ENCODE results near the gene RIPK1. TPM values are rescaled to one million over a fixed set of nuclear protein-coding genes. Genes with fewer than 3 reads are reported as not detected.
"Not testable (repeated sequence)": the region's sequence is repeated elsewhere in the genome, so short reads cannot be mapped to it uniquely, and the experiment has no call there.

Gene RIPK1
- total RNA-seq, result 10 to 100 TPM; 33.1 to 41.9 (median 35.8) TPM
- long read RNA-seq, donor 1, full-length matches to known transcripts, result 15 of 45 reads
- long read RNA-seq, donor 1, partial matches to known transcripts, result 17 of 45 reads
- long read RNA-seq, donor 1, other reads (novel, unspliced or antisense), result 13 of 45 reads
- long read RNA-seq, donor 2, full-length matches to known transcripts, result 2 of 7 reads
- long read RNA-seq, donor 2, partial matches to known transcripts, result 1 of 7 reads
- long read RNA-seq, donor 2, other reads (novel, unspliced or antisense), result 4 of 7 reads

GRCh38 chr6:3068329-3069214, at the start of gene RIPK1:
TSS of gene RIPK1 (plus strand) at chr6:3068494. CDS start at chr6:3076824, 8,330 bp downstream.
- Histone ChIP-seq H3K36me3 (ENCODE audit: low read depth) (no peaks in the 10 kb centered on the region), H3K4me3 (peak within 1 kb of the TSS; percentile 98), H3K4me1 (ENCODE audit: low read depth) (peaks cover 28% of the 10 kb centered on the region), H3K9me3 (no peaks in the 10 kb centered on the region)
- peak; percentile 92 for ATAC-seq
- DNase-seq, result peak; percentile 96 to 98 (median 97)
- intact Hi-C loops (cut with DNase I, micrococcal nuclease), result no loop called here
- TF ChIP-seq CTCF (IDR thresholded peaks at IDR 0.05), result peak; percentile 22

- intact Hi-C loops (cut with DNase I, micrococcal nuclease), result no loop called here
- DNase-seq, result no peak
- peak; percentile 52 for ATAC-seq
Observed at GRCh38 chr6:3019065-3019464, 49.2 kb upstream of the RIPK1 start.

GRCh38 chr6:3019749-3020320, 48.5 kb upstream of the RIPK1 start:
- TF ChIP-seq CTCF (IDR thresholded peaks at IDR 0.05), result no peak
- H3K4me3 ChIP-seq, result no peak overlapping the region
- DNase-seq (no peak), ATAC-seq (no peak)
- intact Hi-C loops (cut with DNase I, micrococcal nuclease), result no loop called here
- peaks cover 13% of the 10 kb centered on the region for H3K4me1 ChIP-seq (ENCODE audit: low read depth)
- H3K36me3 ChIP-seq (ENCODE audit: low read depth), result no peaks in the 10 kb centered on the region
- H3K9me3 ChIP-seq, result no peaks in the 10 kb centered on the region

More at GRCh38 chr6:3019065-3019464, 49.2 kb upstream of the RIPK1 start:
- H3K4me1 ChIP-seq (ENCODE audit: low read depth), result peaks cover 7% of the 10 kb centered on the region
- TF ChIP-seq CTCF (IDR thresholded peaks at IDR 0.05), result no peak
- no peaks in the 10 kb centered on the region for H3K9me3 ChIP-seq
- no peaks in the 10 kb centered on the region for H3K36me3 ChIP-seq (ENCODE audit: low read depth)
- no peak overlapping the region for H3K4me3 ChIP-seq

- ATAC-seq, result peak; percentile 30
- H3K36me3 ChIP-seq (ENCODE audit: low read depth); H3K4me3 ChIP-seq; intact Hi-C loops (cut with DNase I, micrococcal nuclease); H3K9me3 ChIP-seq; DNase-seq: not testable (repeated sequence)
- peaks cover 13% of the 10 kb centered on the region for H3K4me1 ChIP-seq (ENCODE audit: low read depth)
Observed at GRCh38 chr6:3020976-3021598, 47.2 kb upstream of the RIPK1 start.

GRCh38 chr6:3022765-3023662, 45.3 kb upstream of the RIPK1 start:
- intact Hi-C loops (cut with DNase I, micrococcal nuclease), result no loop called here
- H3K4me3 ChIP-seq, result no peak overlapping the region
- TF ChIP-seq CTCF (IDR thresholded peaks at IDR 0.05), result no peak
- peak in 2 of 3 donors; percentile 40 to 67 for DNase-seq
- H3K9me3 ChIP-seq, result no peaks in the 10 kb centered on the region
- ATAC-seq, result peak; percentile 23
- no peaks in the 10 kb centered on the region for H3K36me3 ChIP-seq (ENCODE audit: low read depth)
- peaks cover 15% of the 10 kb centered on the region for H3K4me1 ChIP-seq (ENCODE audit: low read depth)
